Activated T-cell treated with anti-CD3 and anti-CD28 coated beads for 48 hours (primary cell): ENCODE results near the gene SLC7A7.
"Not testable (repeated sequence)": the region's sequence is repeated elsewhere in the genome, so short reads cannot be mapped to it uniquely, and the experiment has no call there.

ENCODE experiments used
- DNase-seq: peaks from one replicate; pipeline ENCODE4 v3.0.0-alpha.2; 2020; ENCODE audit warnings: low read depth

Gene SLC7A7

DNA sequence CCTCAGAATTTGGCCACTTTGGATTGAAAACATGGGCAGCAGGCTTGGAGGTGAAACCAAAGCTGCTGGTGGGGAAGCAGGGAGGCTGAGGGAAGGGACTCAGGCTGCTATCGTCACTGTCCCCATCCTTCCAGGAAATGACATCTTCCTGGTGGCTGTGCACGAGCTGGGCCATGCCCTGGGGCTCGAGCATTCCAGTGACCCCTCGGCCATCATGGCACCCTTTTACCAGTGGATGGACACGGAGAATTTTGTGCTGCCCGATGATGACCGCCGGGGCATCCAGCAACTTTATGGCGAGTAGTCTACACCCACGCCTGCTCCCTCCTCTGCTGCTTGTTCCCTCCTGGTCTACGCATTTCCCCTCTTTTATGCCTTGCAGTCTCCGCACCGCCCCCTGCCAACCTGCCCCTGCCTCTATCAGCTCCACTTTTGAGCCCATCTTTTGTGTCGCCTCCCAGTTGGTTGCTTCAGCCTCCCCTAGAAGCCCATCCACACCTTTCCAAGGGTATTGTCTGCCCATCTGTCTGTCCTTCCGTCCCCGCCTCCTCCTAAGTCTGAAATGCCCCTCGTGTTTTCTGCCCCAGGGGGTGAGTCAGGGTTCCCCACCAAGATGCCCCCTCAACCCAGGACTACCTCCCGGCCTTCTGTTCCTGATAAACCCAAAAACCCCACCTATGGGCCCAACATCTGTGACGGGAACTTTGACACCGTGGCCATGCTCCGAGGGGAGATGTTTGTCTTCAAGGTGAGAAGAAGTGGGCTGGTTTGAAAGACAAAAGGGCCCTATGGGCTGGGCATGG, 28.1 kb upstream of the SLC7A7 start:
- no peak for DNase-seq

DNA sequence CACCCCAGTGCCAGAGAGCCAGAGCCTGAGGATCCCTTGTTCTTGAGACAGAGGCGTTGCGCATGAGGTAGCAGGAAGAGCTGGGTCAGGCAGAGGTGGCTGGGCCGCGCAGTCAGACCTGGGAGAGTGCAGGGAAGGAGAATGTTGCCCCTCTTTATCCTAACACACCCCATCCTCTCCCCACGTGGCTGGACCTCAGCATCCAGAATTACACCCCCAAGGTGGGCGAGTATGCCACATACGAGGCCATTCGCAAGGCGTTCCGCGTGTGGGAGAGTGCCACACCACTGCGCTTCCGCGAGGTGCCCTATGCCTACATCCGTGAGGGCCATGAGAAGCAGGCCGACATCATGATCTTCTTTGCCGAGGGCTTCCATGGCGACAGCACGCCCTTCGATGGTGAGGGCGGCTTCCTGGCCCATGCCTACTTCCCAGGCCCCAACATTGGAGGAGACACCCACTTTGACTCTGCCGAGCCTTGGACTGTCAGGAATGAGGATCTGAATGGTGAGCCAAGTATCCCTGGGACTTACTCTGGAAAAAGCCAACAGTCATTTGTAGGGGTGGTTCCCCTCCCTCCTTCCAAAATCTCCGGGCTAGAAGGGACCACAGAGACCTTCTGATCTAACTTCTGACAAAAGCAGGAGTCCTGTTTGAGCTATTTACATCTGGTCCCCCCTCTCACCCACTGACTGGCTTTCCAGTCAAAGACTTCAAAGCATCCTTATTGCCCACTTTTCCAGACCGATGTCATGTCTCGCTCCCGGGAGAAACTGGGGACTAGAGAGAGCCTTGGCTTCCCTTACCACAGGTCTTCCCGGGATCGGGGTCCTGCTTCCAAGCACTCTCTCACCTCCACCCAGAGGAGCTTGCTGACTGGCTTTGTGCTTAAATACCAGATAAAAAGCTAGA, 27.2 kb upstream of the SLC7A7 start:
- no peak for DNase-seq

DNA sequence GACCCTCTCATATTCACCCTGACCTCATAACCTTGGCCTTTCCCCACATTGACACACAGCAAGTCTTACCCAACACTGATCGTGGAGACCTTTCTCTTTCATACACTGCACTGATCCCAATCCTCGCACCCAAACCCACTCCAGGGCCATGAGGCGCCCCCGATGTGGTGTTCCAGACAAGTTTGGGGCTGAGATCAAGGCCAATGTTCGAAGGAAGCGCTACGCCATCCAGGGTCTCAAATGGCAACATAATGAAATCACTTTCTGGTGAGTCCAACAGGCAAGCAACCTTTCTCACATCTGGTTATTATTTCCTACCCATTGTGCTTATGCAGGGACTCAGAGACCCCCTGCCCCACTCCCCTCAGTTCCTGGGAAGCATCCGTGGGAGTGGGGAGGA, 26.5 kb upstream of the SLC7A7 start:
- no peak for DNase-seq

DNA sequence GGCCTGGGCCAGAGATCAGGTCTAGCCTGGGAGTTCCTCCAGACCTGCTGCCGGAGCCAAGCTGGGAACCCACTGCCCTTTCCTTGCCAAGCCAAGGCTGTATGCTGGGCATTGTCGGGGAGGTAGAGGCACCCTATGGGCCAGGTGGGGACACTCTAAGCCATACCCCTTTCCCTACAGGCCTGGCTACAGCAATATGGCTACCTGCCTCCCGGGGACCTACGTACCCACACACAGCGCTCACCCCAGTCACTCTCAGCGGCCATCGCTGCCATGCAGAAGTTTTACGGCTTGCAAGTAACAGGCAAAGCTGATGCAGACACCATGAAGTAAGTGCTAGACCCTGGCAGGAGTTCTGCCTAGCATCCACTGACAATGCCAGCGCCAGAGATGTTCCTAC, 26.1 kb upstream of the SLC7A7 start:
- no peak for DNase-seq

DNA sequence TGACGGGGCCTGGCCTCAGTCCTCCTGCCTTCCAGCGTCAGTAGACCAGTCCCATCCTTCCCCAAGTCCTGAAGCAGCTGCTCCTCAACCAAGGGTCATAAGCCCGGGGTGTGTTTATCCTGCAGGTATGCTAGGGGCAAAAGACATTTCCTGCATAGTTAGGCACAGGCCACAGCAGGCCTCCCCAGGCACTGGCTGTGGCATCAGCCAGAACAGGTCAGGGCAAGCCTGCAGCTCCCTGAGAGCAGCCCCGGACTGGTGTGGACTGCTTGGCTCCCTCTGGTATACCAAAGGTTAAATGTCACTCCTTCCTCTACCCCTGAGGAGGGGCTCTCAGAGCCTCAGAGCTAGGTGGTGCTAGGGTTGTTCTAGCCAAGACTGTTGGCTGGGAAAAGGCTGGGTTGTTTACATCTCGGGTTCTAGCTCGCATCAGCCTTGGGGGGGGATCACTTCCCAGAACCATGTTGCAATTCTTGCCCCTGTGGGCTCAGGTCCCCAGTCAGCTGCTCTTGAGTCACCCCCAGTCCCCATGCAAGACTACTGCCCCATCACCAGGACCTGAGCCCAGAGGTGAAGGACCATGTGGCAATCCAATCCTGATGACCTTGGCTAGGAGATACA, 24.0 kb upstream of the SLC7A7 start:
- DNase-seq, result no peak

DNA sequence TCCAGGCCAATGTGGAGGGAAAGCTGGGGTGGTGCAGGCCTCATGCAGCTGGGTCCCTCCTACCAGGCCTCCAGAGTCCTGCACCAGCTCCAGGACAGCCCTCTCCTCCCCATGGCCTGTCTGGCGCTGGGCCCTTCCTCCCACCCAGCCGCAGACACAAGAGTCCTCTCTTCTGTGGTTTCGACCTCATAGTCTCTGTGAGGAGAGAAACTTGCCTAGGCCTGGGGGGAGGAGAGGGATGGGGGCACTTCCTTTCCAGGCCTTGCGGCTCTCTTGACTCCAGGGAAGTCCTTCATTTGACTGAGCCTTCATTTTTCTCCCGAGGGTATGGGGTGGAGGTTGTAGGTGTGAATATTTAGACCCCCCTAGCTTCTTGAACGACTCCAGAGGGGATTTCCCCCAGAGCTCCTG, 23.4 kb upstream of the SLC7A7 start:
- no peak for DNase-seq

DNA sequence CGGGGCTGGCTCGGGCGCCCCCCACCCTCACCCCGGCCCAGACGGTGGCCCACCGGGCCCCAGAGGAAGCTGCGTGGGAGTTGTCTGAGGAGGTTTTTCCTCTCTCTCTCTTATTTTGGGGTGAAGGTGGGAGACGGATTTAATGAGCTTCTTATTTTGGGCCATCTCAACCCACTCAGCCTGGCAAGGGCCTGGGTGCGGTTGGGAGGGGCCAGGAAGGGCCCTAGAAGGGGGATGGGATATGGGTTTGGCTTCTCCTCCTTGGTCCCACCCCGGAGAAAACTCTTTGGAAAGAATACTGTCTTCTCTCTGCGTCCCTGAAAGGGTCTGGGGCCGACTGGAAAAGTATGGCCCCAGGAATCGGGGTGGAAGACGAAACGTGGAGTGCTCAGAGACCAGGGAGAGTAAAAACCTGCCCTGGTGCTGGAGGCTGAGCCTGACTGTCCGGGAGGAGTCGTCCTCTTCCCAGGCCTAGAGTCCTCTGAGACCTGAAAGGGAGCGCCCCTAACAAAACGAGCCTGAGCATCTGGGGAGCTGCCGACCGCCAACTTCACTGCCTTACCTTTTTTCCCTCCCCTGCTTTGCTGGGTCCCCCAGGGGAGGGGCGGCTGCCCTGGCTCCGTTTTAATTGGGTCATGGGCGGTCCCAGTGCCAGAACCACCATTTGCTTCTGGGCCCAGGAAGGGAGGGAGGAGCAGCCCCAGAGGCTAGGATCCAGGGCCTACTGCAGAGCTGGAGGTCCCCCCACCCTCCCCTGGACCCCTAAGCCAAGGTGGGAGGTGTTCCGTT, 22.7 kb upstream of the SLC7A7 start:
- DNase-seq, result no peak

DNA sequence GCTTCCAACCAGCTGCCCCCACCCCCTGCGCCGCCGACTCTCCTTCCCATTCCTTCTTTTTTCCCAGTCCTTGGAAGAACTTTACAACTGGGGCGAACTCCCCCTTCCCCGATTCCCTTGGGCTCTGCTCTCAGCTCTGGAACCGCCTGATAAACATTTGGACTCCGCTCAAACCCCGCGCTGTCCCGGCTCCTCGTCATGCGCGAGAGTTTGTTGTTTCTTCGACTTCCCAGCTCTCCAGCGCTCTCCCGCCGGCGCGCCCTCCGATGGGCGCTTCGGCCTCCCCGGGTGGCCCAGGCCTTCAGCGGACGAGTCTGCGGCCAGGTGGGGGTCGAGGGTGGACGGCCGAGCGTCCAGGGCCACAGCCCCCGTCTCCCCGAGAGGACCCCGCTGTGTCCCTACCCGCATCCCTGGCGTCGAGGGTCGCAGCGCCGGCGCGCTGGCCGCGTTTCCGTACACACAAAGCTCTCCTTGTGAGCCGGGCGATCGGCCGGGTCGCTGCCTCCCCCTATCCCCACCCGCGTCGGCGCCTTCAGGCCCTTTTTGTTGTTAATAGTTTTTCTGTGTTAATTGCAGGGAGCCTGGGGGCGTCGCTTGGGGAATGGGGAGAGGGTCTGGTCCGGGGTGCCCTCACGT, 22.0 kb upstream of the SLC7A7 start:
- DNase-seq, result no peak

DNA sequence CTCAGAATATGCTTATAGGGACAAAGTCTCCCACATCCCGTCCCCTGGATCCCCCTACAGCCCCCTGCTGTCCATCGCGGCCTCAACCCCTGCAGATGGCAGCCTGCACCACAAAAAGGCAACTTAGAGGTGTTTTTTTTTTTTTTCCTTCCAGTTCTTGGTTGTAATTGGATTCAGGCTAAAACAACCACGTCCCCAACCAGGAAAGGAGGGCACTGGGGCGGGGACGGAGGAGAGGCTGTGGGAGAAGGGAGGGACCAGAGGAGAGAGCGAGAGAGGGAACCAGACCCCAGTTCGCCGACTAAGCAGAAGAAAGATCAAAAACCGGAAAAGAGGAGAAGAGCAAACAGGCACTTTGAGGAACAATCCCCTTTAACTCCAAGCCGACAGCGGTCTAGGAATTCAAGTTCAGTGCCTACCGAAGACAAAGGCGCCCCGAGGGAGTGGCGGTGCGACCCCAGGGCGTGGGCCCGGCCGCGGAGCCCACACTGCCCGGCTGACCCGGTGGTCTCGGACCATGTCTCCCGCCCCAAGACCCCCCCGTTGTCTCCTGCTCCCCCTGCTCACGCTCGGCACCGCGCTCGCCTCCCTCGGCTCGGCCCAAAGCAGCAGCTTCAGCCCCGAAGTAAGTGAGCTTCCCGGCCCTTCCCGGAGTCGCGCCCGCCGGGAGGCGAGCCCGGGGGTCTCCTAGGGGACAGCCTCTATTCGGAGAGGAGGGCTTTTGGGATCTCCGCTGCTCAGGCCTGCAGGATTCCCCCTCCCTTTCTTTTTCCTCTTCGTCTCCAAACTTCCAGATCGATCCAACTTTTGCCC, 21.3 kb upstream of the SLC7A7 start, which contains the start of gene MMP14:
TSS of gene MMP14 (plus strand) at position 285 of the 813 bp plus-strand sequence. CDS start at position 518, 233 bp downstream.
- no peak for DNase-seq

DNA sequence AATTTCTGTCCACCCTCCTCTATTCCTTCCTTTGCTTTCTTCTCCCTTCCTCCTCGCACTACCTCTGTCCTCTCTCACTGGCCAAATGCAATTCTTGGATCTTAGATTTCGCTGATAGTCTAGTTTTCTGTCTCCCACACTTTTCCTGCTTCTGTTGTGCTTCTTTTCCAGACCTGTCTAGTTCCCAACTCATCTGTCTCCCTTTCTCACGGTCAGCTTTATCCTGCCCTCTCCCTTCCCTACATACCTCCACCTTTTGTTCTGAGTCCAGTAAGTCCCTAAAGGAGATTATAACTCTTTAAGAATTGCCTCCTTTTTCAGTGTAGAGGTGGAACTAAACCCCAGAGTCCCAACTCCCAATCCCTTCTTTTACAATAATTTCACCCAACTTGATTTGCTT, 20.3 kb upstream of the SLC7A7 start:
- DNase-seq, result no peak

DNA sequence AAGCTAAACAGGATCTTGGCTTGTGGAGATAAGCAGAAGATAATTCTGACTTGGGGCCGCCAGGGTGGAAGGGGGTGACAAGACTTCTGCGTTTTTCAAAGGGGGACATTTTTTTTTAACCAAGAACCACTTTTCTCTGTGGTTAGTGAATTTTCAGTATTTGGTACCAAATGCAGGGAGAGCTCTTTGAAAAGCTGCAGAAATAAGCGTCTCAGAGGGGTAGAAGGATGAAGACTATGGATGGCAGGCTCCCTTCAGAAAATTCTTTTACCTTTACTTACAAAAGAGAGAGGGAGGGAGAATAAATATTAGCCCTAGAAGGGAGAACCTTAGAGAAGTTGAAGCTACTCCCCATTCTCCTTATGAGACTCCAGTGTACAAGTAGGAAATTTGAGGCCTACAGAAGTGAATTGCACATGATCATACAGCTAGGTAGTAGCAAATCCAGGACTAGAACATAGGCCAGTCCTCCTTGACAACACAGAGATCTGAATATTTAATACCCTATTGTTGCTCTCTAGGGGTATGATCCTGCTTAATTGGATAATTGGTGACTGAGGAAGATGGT, 15.3 kb upstream of the SLC7A7 start:
- DNase-seq, result no peak

DNA sequence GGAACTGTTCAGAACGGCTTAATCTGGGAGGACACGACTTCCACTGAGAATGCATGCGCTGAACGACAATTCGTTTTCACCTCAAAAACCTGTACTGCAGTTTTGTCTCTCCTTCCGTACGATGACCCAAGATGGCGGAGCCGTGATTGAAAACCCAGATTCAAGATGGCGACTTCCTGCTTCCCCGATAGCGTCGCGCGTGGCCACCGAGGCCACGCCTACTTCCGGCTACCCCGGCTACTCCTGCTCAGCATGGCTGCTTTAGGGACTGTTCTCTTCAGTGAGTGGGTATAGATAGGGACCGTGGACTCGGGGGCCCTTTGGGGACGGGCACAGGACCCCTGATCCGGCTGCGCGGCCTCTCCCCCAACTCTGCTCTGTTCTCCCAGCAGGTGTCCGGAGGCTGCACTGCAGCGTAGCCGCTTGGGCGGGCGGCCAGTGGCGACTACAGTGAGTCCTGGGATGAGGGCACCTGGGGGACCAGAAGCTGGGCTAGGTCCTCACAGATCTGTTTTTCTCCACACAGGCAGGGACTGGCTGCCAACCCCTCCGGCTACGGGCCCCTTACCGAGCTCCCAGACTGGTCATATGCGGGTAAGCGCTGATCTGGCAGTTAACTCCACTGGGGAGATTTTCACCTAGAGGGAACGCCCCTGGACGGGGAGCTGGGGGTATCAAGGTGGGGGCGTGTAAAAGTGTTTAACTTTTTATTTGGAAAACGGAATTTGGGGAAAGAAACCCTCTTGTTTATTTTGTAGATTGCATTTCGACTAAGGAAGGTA, 14.6 kb upstream of the SLC7A7 start, which contains the start of gene MRPL52:
TSS of gene MRPL52 (plus strand) at position 227 of the 782 bp plus-strand sequence. CDS start at position 253, 26 bp downstream.
- DNase-seq, result peak; percentile 85

DNA sequence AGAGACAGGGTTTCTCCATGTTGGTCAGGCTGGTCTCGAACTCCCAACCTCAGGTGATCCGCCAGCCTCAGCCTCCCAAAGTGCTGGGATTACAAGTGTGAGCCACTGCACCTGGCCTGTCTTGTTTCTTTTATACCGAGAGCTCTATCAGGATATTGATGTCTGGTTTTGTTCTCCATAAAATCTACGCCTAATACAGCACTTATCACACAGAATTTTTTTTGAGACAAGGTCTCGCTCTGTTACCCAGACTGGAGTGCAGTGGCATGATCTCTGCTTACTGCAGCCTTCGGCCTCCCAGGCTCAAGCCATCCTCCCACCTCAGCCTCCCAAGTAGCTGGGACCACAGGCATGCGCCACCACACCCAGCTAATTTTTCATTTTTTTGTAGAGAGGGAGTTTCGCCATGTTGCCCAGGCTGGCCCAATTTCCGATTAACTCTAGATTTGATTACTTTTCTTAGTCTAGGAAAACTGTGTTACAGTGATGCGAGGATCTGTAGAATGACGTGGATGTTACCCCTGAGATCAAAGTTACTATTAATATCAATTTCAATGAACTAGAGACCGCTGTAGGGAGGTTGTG, 13.9 kb upstream of the SLC7A7 start:
- DNase-seq, result not testable (repeated sequence)

DNA sequence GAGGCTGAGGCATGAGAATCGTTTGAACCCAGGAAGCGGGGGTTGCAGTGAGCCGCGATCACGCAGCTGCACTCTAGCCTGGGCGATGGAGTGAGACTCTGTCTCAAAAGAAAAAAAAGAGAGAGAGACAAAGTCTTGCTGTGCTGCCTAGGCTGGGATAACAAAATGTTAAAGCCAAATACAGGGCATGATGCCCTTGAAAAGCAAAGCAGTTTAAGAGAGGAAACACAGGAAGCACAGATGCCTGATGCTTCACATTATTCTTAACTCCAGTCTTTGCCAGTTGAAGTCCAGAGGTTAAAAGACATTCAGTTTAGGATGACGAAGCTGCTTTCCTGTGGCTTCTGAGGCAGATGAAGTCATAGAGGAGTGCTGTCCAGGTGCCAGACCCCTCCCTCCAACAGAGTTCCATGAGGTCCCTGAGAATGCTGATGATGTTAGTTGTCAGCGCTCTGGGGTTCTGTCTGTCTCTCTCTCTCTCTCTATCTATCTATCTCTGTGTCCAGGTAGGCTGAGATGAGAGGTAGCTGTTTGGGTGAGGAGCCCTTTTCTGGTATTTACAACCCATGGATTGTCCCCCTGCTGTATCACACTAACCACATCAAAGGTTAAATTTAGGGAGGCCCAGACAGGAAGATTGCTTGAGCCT, 9.6 kb upstream of the SLC7A7 start:
- DNase-seq, result no peak

DNA sequence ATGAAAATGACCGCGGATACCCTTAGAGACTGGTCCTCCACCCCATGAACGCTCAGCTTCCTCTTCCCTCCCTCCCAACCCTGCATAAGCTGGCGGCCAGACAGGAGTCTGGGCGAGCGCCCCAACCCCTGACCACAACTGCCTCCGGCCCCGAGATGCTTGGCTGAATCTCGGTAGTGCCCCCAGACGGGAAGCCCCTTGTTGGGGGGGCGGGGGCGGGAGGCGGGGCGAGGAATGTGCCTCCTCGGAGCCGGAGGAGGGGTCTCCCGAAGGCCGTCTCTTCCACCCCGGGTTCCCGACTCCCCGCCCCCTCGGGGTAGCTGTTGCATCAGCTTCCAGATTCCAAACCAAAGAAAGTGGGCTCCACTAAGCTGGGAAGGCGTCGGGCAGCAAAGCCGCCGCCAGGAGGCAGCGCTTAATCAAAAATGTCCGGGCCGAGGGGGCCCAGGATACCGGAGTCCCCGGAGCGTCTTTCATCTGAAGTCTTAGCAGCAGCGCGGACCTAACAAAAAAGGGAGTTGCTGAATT, 7.4 kb upstream of the SLC7A7 start:
- DNase-seq, result peak; percentile 67

DNA sequence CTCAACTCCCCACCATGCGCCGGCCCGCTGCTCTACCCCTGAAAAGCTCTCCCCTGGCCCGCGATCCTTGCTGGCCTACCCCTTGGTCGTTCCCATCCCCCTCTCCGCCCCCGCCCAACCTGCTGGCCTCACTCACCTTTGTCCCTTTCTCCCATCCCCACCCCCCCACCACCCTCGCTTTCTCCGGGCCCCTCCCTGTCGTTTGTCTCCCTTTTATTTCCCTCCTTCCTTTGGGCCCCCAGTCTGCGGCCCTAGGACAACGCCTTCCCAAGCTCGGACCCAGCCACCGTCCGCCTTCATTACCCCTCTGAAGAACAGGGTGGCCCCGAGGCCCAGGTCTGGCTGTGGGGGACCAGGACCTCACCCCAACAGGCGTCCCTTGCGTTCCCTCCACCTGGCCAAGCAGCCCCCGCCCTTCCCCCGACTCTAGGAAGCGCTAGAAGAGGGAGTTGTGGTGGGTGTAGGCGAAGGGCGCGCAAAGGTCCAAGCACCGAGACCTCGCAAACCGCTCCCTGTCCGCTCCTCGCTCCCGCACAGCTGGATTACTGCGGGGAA, 6.9 kb upstream of the SLC7A7 start:
- no peak for DNase-seq

DNA sequence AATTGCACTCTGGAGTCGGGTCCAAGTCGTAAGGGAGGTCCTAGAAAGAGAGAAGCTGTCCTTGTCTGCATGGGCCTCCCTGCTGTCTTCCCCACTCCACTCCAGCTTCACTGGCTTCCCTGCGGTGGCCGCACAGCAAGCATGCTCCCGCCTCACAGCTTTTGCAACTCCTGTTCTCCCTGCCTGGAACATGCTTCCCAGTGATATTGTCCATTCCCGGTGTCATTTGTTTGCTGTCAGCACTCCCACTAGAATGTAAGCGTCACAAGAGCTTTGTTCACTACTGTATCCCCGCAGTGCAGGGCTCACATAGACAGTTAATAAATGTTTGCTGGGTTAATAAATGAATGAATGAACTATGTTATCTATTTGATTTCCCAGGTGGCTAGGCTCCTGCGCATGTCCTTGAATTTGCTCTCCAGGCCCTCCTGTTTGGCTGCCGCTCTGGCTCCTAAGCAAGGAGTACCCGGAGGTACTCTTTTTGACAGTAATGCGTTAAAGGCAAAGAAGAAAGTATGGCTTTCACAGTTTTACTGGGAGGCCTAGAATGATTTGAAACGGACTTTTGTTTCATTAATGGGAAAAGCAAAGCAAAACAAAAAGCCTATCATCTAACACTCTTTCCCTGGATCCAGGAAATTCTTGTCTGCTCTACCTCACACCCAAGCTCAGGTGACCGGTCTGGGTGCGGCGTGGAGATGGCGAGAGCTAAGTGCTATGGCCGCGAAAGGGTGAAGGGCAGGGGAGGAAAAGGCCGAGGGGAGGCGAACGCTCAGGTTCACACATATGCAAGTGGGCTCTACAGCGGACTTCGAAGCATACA, 6.2 kb upstream of the SLC7A7 start:
- no peak for DNase-seq
